ENCODE measurements around the gene NCDN.

NCDN gene

DNA sequence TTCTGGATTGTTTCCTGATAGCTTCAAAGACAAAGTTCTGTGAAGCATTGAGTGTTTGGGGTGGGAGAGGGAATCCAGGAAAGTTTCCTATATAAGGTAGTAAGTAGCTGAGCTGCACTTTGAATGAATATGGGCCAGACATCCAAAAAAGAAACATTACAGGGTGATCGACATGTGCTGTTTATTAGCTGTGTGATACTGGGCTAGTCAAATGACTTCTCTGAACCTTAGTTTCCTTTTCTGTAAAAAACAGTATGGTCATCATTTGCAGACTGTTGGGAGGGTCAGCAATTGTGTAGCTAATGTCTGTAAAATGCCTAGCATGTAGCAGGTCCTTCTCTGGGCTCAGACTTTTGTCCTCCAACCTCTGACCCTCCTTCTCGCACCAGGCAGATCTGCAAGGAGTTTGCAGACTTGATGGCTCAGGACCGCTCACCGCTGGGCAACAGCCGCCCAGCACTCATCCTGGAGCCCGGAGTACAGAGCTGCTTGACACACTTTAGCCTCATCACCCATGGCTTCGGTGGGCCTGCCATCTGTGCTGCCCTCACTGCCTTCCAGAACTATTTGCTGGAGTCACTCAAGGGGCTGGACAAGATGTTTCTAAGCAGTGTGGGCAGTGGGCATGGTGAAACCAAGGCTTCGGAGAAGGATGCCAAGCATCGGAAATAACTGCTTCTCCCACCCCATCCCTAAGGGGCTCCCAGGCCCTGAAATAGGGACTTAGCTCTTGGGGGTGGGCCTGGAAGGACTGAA lies 36.6 kb downstream of the NCDN start:
- no peak for DNase-seq

DNA sequence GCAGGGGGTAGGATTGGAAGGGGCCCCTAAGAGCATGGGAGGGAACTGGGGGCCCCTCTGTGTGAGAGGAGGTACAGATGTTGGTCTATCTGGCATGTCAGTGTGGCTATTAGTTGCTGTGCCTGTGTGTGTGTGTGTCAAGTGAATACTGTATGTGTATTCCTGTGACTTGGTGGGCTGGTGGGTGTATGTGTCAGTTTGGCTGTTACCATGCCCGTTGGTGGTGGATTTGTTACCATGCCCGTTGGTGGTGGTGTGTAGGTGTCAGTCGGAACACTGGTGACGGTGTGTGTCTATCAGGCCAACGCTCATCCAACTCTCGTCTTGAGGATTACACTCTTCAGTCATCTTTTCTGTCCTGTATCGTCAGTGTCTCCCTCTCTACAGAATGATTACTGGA lies 38.1 kb downstream of the NCDN start:
- no peak for DNase-seq

DNA sequence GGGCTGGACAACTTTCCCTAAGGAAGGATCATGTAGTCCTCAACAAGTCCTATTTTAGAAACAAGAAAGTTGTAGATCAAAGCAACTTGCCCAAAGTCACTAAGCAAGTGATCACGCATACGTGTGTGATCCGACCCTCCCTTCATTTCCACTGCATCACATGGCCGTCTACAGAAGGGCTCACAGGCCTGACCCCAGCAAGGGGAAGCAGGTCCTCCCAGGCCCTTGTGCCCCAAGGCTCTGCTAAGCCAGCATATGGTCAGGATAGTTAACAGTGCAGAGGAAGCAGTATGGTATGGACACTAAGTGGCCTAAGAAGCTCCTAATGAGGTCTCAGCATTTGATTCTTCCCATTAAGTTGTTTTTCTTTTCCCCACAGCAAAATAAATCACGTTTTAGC lies 40.3 kb downstream of the NCDN start:
- no peak for DNase-seq

DNA sequence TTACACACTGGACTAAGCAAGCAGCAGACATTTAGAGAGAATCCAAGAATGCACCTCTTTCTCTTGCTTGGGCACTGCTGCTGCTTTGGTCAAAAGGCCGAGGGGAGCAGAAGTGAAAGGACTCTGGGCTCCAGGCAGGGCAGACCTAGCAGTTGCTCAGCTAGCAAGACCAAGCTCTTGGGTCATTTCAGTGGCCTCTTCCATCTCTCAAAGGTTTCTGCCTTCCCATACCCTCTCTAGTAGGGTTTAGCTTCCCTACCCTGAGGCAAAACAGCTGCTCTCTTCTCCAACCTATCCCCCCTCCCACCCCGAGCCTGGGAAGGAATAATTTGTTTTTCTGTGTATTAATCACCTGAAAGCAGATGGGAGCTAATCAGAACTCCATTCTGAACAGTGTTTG lies 41.3 kb downstream of the NCDN start:
- no peak for DNase-seq

DNA sequence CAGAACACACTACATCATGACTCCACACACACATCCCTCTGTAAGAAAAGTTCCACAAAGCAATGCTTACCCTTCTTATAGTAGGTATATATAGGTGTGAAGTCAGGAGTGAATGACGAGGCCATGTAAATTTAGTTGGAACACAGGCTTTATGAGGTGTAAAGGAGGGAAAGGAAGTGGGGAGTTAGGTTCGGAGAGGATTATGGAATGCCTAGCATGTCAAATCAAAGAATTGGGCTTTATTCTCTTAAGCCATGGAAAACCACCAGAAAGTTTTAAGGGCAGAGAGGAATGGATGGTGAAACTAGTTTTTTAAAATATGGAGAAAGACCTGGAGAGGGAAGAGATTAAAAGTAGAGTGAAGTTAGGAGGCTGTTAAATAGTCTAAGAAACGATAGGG lies 41.8 kb downstream of the NCDN start:
- DNase-seq: no peak

DNA sequence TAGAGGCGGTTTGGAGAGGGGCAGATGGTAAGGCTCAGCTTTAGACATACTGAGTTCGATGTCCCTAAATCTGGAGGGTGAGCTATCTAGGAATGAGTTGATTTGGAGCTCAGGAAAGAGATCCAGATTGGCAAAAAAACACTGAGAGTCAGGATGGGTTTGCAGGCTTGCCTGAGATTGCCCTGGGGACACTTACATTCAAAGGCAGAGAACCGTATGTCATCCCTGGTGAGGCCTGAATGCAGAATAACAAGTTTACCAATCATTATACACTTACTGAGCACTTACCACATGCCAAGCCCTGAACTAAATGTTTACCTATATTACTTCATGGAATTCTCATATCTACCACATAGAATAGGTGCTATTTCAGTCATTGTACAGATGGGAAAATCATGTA lies 43.0 kb downstream of the NCDN start:
- no peak for DNase-seq

DNA sequence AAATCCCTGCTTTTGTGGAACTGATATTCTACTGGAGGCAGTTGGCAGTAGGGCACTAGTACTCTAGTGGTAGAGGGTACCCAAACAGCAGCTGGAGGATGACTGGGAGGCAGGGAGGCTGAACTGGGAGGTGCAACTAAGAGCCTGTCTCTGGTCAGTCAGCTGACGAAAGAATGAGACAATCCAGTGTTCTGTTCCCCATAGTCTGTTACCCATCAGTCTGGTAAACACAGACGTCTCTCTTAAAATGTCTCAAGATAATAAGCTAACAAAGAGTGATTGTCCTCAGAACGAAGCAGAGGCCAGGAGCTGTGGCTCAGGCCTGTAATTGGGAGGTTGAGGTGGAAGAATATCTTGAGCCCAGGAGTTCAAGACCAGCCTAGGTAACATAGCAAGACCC lies 45.9 kb downstream of the NCDN start:
- DNase-seq: no peak

DNA sequence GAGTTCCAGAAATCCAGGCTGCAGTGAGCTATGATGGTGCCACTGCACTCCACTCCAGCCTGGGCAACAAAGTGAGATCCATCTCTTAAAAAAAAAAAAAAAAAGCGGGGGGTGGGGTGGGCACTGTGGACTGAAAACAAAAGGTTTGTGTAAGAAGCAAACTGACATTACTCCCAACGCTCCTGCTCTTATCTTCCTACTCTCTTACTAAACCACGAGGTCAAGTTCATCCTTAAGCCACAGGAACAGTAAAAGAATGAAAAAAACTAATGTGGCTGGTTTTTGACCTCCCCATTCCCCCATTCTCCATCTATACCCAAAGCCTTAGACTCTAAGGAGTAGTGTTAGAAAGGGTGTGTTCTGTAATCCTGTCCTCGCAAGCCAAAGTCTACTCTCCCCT lies 46.3 kb downstream of the NCDN start:
- no peak for DNase-seq

DNA sequence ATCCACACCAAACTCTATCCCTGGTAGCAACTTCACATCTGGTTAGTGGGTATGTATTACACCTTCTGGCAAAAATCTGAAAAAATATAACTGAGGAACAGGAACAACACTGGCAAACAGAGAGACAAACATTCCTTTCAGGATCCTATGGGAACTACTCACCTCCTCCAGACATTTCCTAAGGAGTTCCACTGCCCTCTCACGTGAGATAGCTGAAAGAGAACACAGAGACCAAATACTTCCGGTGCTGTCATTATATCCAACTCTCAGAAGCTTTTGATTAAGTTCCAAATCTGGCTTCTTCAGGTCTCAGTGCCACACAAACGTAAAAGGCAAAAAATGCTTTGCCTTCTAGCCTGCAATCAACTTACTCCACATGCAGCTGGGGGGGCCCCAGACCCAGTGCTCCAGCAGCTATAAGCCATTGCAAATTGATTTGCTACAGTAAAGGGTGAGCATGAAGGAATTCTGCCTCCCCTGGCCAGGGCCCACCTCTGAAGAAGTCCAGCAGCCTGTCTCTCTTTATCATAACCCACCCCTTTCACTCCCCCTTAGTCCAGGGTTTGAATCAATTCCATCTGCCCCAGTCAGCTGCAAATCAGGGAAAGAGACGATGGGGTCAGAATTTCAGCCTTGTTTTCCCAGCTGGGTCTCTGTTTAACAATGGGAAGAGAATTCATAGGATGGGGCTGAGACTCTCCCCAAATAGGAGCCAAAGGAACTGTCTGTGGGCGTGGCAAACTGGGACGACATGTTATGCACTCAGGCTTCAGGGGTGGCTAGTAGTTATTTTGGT lies 47.7 kb downstream of the NCDN start:
- no peak for DNase-seq

DNA sequence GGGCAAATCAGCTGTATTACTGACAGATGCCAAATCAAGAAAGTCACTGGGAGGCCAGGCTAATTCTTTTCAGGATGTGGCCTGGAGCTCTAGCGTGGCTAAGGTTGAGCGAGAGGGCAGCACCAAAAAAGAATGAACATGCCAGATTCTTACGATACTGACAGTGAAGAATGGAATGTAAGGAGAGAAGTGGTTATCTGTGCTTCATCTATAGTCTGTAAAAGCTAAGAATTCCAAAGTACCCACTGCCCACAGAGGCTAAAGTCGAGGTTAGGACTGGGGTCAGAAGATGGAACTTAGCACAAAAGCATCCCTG lies 48.2 kb downstream of the NCDN start:
- DNase-seq: no peak

DNA sequence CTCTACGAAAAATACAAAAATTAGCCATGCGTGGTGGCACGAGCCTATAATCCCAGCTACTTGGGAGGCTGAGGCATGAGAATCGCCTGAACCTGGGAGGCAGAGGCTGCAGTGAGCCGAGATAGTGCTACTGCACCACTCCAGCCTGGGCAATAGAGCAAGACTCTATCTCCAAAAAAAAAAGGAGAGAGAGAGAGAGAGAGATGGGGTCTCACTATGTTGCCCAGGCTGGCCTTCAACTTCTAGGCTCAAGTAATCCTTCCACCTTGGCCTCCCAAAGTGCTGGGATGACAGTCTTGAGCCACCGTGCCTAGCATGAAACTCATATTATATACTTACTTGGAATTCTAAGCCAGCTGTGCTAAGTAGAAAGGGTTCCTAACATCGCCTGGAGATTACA lies 54.1 kb downstream of the NCDN start:
- DNase-seq: no peak

DNA sequence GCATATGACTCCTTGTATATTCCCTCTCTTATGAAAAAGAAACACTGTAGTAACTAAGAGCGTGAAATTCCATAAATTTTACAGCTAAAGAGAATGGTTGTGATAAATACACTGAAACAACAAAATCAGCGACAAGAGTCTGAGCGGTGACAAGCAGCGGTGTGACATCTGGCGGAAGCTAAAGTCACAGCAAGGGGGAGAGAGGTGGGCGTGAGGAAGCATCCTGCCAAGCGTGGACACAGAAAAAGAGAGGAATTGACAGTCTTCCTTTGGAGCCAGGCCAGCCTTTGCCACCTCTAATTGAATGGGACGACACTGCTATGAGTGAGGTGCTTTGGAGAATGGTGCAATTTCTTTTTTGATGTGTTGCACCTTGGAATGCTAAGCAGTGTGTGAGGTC lies 57.8 kb downstream of the NCDN start:
- no peak for DNase-seq

All from activated CD4-positive, alpha-beta T cell treated with anti-CD3 and anti-CD28 coated beads, Interleukin-2, amount 50 U/mL, for 1 hour (primary cell).